Esophagus (tissue), 2 donors: ENCODE measurements around the gene NIN. TPM values are rescaled to one million over a fixed set of nuclear protein-coding genes. Genes with fewer than 3 reads are reported as not detected.

Experiments used
- H3K27ac ChIP-seq, 2 donors: one replicate each; pipeline ENCODE4 v1.5.1; 2013; ENCODE audit warnings: low read depth in 2 of 2, mild to moderate bottlenecking in 2 of 2, inconsistent platforms in 1 of 2, low read length in 1 of 2, moderate library complexity in 1 of 2
- H3K27me3 ChIP-seq, 2 donors: one replicate each; pipeline ENCODE4 v1.6.1; 2013; ENCODE audit warnings: low read length in 2 of 2, control low read depth in 1 of 2, mild to moderate bottlenecking in 1 of 2; ENCODE audit not compliant: insufficient read depth in 2 of 2, control insufficient read depth in 1 of 2
- H3K36me3 ChIP-seq, 2 donors: one replicate each; pipeline ENCODE4 v1.6.1; 2013; ENCODE audit warnings: low read length in 1 of 2; ENCODE audit not compliant: control insufficient read depth in 2 of 2, insufficient read depth in 2 of 2
- H3K4me1 ChIP-seq, 2 donors: one replicate each; pipeline ENCODE4 v1.6.1; 2013; ENCODE audit warnings: low read length in 1 of 2; ENCODE audit not compliant: control insufficient read depth in 2 of 2, insufficient read depth in 2 of 2
- H3K4me3 ChIP-seq, 2 donors: one replicate each; pipeline ENCODE4 v1.5.1; 2013; ENCODE audit warnings: low read length in 2 of 2, mild to moderate bottlenecking in 2 of 2, low read depth in 1 of 2, moderate library complexity in 1 of 2
- H3K9me3 ChIP-seq, 2 donors: one replicate each; pipeline ENCODE4 v1.6.1; 2013; ENCODE audit warnings: mild to moderate bottlenecking in 2 of 2, low read depth in 1 of 2, low read length in 1 of 2, moderate library complexity in 1 of 2; ENCODE audit not compliant: control insufficient read depth in 2 of 2, insufficient read depth in 1 of 2
- WGBS, 2 donors: extraction: QIAGEN DNeasy Blood & Tissue Kit; methylation state at CpG; one replicate each; pipeline ENCODE4 v1.1.7; 2013; 5-methylcytosine and 5-hydroxymethylcytosine counted together
- polyA plus RNA-seq, 2 donors: library from polyadenylated mRNA; stranded (reverse); fragments of 200-250 nt; gene quantifications; one replicate each; pipeline ENCODE4 v1.2.3, GENCODE V29; 2013
- donor health status: healthy with polysubstance abuse.
- donor health status: Bipolar disorder and iron deficiency.

NIN gene
- polyA plus RNA-seq, 2 donors, result 6.2 to 6.8 TPM

- WGBS, 2 donors, result 88 to 90% methylated on average over 9 of the region's 9 CpGs
- Histone ChIP-seq H3K4me1 (no peaks in the 10 kb centered on the region), H3K4me3 (no peak overlapping the region), H3K36me3 (peaks cover 7 to 10% of the 10 kb centered on the region in 2 donors), H3K9me3 (no peaks in the 10 kb centered on the region), H3K27me3 (no peaks in the 10 kb centered on the region), H3K27ac (no peak overlapping the region)
Observed at GRCh38 chr14:50762001-50762930, 68.7 kb downstream of the NIN start.

GRCh38 chr14:50759800-50760543 is 71.0 kb downstream of the NIN start:
- no peaks in the 10 kb centered on the region for H3K4me1 ChIP-seq
- H3K27ac ChIP-seq, result no peak overlapping the region
- no peaks in the 10 kb centered on the region for H3K9me3 ChIP-seq
- 95 to 98% methylated on average over 8 of the region's 8 CpGs for WGBS, 2 donors
- H3K36me3 ChIP-seq, result peaks cover 4 to 14% of the 10 kb centered on the region in 2 donors
- H3K4me3 ChIP-seq, result no peak overlapping the region
- no peaks in the 10 kb centered on the region for H3K27me3 ChIP-seq

- H3K27me3 ChIP-seq, result no peaks in the 10 kb centered on the region
- H3K27ac ChIP-seq, result no peak overlapping the region
- H3K4me1 ChIP-seq, result no peaks in the 10 kb centered on the region
- 87 to 89% methylated on average over 5 of the region's 5 CpGs for WGBS, 2 donors
- H3K36me3 ChIP-seq, result peaks cover 4 to 13% of the 10 kb centered on the region in 2 donors
- no peaks in the 10 kb centered on the region for H3K9me3 ChIP-seq
- no peak overlapping the region for H3K4me3 ChIP-seq
Observed at GRCh38 chr14:50758945-50759344, 72.0 kb downstream of the NIN start.

- H3K4me1 ChIP-seq, result no peaks in the 10 kb centered on the region
- peaks cover 4 to 12% of the 10 kb centered on the region in 2 donors for H3K36me3 ChIP-seq
- 89 to 90% methylated on average over 7 of the region's 7 CpGs for WGBS, 2 donors
- H3K27ac ChIP-seq, result no peak overlapping the region
- H3K9me3 ChIP-seq, result no peaks in the 10 kb centered on the region
- no peak overlapping the region for H3K4me3 ChIP-seq
- H3K27me3 ChIP-seq, result no peaks in the 10 kb centered on the region
Observed at GRCh38 chr14:50758305-50758704, 72.7 kb downstream of the NIN start.

- Histone ChIP-seq H3K4me3 (no peak overlapping the region), H3K36me3 (peaks cover 3 to 10% of the 10 kb centered on the region in 2 donors), H3K27me3 (no peaks in the 10 kb centered on the region), H3K9me3 (no peaks in the 10 kb centered on the region), H3K27ac (no peak overlapping the region), H3K4me1 (no peaks in the 10 kb centered on the region)
- 92 to 94% methylated on average over 4 of the region's 4 CpGs for WGBS, 2 donors
Observed at GRCh38 chr14:50757702-50758101, 73.3 kb downstream of the NIN start.

- Histone ChIP-seq H3K36me3 (peaks cover 2 to 13% of the 10 kb centered on the region in 2 donors), H3K9me3 (no peaks in the 10 kb centered on the region), H3K27ac (no peak overlapping the region), H3K4me1 (no peaks in the 10 kb centered on the region), H3K4me3 (no peak overlapping the region), H3K27me3 (no peaks in the 10 kb centered on the region)
- 79 to 91% methylated on average over 8 of the region's 8 CpGs for WGBS, 2 donors
Observed at GRCh38 chr14:50756300-50756699, 74.7 kb downstream of the NIN start.

GRCh38 chr14:50750323-50750722 is 80.6 kb downstream of the NIN start:
- H3K4me1 ChIP-seq, result no peaks in the 10 kb centered on the region
- H3K27me3 ChIP-seq, result no peaks in the 10 kb centered on the region
- H3K4me3 ChIP-seq, result no peak overlapping the region
- H3K27ac ChIP-seq, result no peak overlapping the region
- peaks cover 2 to 5% of the 10 kb centered on the region in 2 donors for H3K36me3 ChIP-seq
- WGBS, 2 donors, result 91 to 94% methylated on average over 1 of the region's 1 CpG
- no peaks in the 10 kb centered on the region for H3K9me3 ChIP-seq

GRCh38 chr14:50745401-50746058 is 85.4 kb downstream of the NIN start:
- 95 to 96% methylated on average over 5 of the region's 5 CpGs for WGBS, 2 donors
- H3K36me3 ChIP-seq, result peaks cover 2 to 6% of the 10 kb centered on the region in 2 donors
- no peak overlapping the region for H3K27ac ChIP-seq
- H3K4me1 ChIP-seq, result no peaks in the 10 kb centered on the region
- no peaks in the 10 kb centered on the region for H3K27me3 ChIP-seq
- no peaks in the 10 kb centered on the region for H3K9me3 ChIP-seq
- no peak overlapping the region for H3K4me3 ChIP-seq

GRCh38 chr14:50744231-50744630 is 86.7 kb downstream of the NIN start:
- Histone ChIP-seq H3K27ac (no peak overlapping the region), H3K4me1 (no peaks in the 10 kb centered on the region), H3K36me3 (peaks cover 3 to 6% of the 10 kb centered on the region in 2 donors), H3K4me3 (no peak overlapping the region), H3K9me3 (no peaks in the 10 kb centered on the region), H3K27me3 (no peaks in the 10 kb centered on the region)
- 78 to 87% methylated on average over 3 of the region's 3 CpGs for WGBS, 2 donors
